HG03378 (cell line): Measurements from ENCODE around the gene NOD1.
"Not testable (repeated sequence)": the region's sequence is repeated elsewhere in the genome, so short reads cannot be mapped to it uniquely, and the experiment has no call there.

ENCODE experiments used
- ATAC-seq: cut with Tn5 transposase; IDR thresholded peaks from one replicate; pipeline ENCODE4 v1.9.1; 2021; ENCODE audit warnings: mild to moderate bottlenecking, moderate library complexity; ENCODE audit not compliant: unreplicated experiment

Gene NOD1

GRCh38 chr7:30478349-30479201 is at the start of gene NOD1:
NOD1 (minus strand) TSS chr7:30478784; CDS start chr7:30456921, 21,863 bp downstream.
- ATAC-seq = peak; percentile 64

GRCh38 chr7:30527297-30527696 is 48.7 kb upstream of the NOD1 start:
- ATAC-seq = not testable (repeated sequence)

- no peak for ATAC-seq
These were observed 47.6 kb upstream of the NOD1 start for GRCh38 chr7:30526163-30526562.

GRCh38 chr7:30525429-30525828 is 46.8 kb upstream of the NOD1 start:
- ATAC-seq = no peak

- no peak for ATAC-seq
These were observed 46.0 kb upstream of the NOD1 start for GRCh38 chr7:30524545-30524944.

GRCh38 chr7:30523466-30523865 is 44.9 kb upstream of the NOD1 start:
- ATAC-seq = no peak

- no peak for ATAC-seq
These were observed 43.6 kb upstream of the NOD1 start for GRCh38 chr7:30522159-30522558.

GRCh38 chr7:30521532-30521931 is 42.9 kb upstream of the NOD1 start:
- no peak for ATAC-seq

GRCh38 chr7:30519122-30519521 is 40.5 kb upstream of the NOD1 start:
- no peak for ATAC-seq

- ATAC-seq = no peak
These were observed 37.2 kb upstream of the NOD1 start for GRCh38 chr7:30515761-30516160.

GRCh38 chr7:30514776-30515175 is 36.2 kb upstream of the NOD1 start:
- ATAC-seq = no peak

- no peak for ATAC-seq
These were observed 35.6 kb upstream of the NOD1 start for GRCh38 chr7:30514177-30514576.

GRCh38 chr7:30513762-30514161 is 35.2 kb upstream of the NOD1 start:
- ATAC-seq = no peak

GRCh38 chr7:30511973-30512662 is 33.5 kb upstream of the NOD1 start:
- no peak for ATAC-seq

GRCh38 chr7:30511494-30511893 is 32.9 kb upstream of the NOD1 start:
- ATAC-seq = no peak

- ATAC-seq = peak; percentile 72
These were observed 31.8 kb upstream of the NOD1 start for GRCh38 chr7:30510124-30511075.

GRCh38 chr7:30509171-30509857 is 30.7 kb upstream of the NOD1 start:
- not testable (repeated sequence) for ATAC-seq

GRCh38 chr7:30507346-30507900 is 28.8 kb upstream of the NOD1 start:
- not testable (repeated sequence) for ATAC-seq

- ATAC-seq = no peak
These were observed 26.7 kb upstream of the NOD1 start for GRCh38 chr7:30505174-30505697.
